H9 (cell line): ENCODE results near the gene SYT11. TPM values are rescaled to one million over a fixed set of nuclear protein-coding genes. Genes with fewer than 3 reads are reported as not detected.

Source experiments
- DNase-seq: peaks from one replicate; pipeline ENCODE4 v3.0.0-alpha.2; 2017
- H2AFZ ChIP-seq: one replicate; pipeline ENCODE4 v1.6.1; 2013; ENCODE audit warnings: mild to moderate bottlenecking, low read length, control low read depth, moderate library complexity
- H2AK5ac ChIP-seq: 2 replicates; pipeline ENCODE4 v1.6.1; 2013; ENCODE audit warnings: low read length, control low read depth, mixed read lengths; ENCODE audit not compliant: insufficient read length
- H2BK120ac ChIP-seq: one replicate; pipeline ENCODE4 v1.6.1; 2013; ENCODE audit warnings: low read depth, mild to moderate bottlenecking, low read length, control low read depth, inconsistent platforms; ENCODE audit not compliant: poor library complexity, severe bottlenecking
- H2BK12ac ChIP-seq: 2 replicates; pipeline ENCODE4 v1.6.1; 2013; ENCODE audit warnings: low read length, control low read depth, mixed read lengths, low read depth; ENCODE audit not compliant: insufficient read length
- H2BK15ac ChIP-seq: 2 replicates; pipeline ENCODE4 v1.6.1; 2013; ENCODE audit warnings: low read depth, low read length, control low read depth
- H2BK20ac ChIP-seq: one replicate; pipeline ENCODE4 v1.6.1; 2013; ENCODE audit warnings: low read depth, mild to moderate bottlenecking, low read length, control low read depth, inconsistent platforms; ENCODE audit not compliant: poor library complexity, severe bottlenecking
- H2BK5ac ChIP-seq: 2 replicates; pipeline ENCODE4 v1.6.1; 2013; ENCODE audit warnings: low read length, control low read depth, mixed read lengths; ENCODE audit not compliant: insufficient read length
- H3K14ac ChIP-seq: 2 replicates; pipeline ENCODE4 v1.6.1; 2013; ENCODE audit warnings: low read length, control low read depth; ENCODE audit not compliant: insufficient read depth
- H3K18ac ChIP-seq: 2 replicates; pipeline ENCODE4 v1.6.1; 2013; ENCODE audit warnings: low read depth, mild to moderate bottlenecking, mixed read lengths, low read length, control low read depth; ENCODE audit not compliant: insufficient read length
- H3K23ac ChIP-seq: 2 replicates; pipeline ENCODE4 v1.6.1; 2013; ENCODE audit warnings: low read length, control low read depth, mixed read lengths, low read depth; ENCODE audit not compliant: insufficient read length
- H3K23me2 ChIP-seq: 2 replicates; pipeline ENCODE4 v1.6.1; 2013; ENCODE audit warnings: low read depth, mild to moderate bottlenecking, mixed read lengths, low read length, control low read depth; ENCODE audit not compliant: insufficient read length, poor library complexity, severe bottlenecking
- H3K27ac ChIP-seq: 2 replicates; pipeline ENCODE4 v1.5.1; 2013; ENCODE audit warnings: low read length, control low read depth, mixed read lengths, low read depth; ENCODE audit not compliant: insufficient read length
- H3K27me3 ChIP-seq: 2 replicates; pipeline ENCODE4 v1.6.1; 2013; ENCODE audit warnings: low read length, control low read depth, inconsistent platforms; ENCODE audit not compliant: insufficient read depth
- H3K4ac ChIP-seq: 2 replicates; pipeline ENCODE4 v1.6.1; 2013; ENCODE audit warnings: low read depth, mild to moderate bottlenecking, control low read depth, inconsistent platforms, low read length, moderate library complexity
- H3K4me1 ChIP-seq: 2 replicates; pipeline ENCODE4 v1.6.1; 2013; ENCODE audit warnings: low read length, control low read depth, inconsistent platforms; ENCODE audit not compliant: insufficient read depth
- H3K4me2 ChIP-seq: 2 replicates; pipeline ENCODE4 v1.6.1; 2013; ENCODE audit warnings: low read length, control low read depth, mixed read lengths; ENCODE audit not compliant: insufficient read length, insufficient read depth
- H3K56ac ChIP-seq: 2 replicates; pipeline ENCODE4 v1.6.1; 2013; ENCODE audit warnings: low read depth, mild to moderate bottlenecking, mixed read lengths, low read length, control low read depth; ENCODE audit not compliant: insufficient read length
- H3K79me1 ChIP-seq: 2 replicates; pipeline ENCODE4 v1.6.1; 2013; ENCODE audit warnings: low read depth, mild to moderate bottlenecking, moderate library complexity, low read length, control low read depth, inconsistent platforms; ENCODE audit not compliant: insufficient read depth, poor library complexity, severe bottlenecking
- H3K79me2 ChIP-seq: 2 replicates; pipeline ENCODE4 v1.6.1; 2013; ENCODE audit warnings: low read length, control low read depth, inconsistent platforms; ENCODE audit not compliant: insufficient read depth
- H3K9ac ChIP-seq: 2 replicates; pipeline ENCODE4 v1.6.1; 2013; ENCODE audit warnings: low read length, control low read depth, mixed read lengths; ENCODE audit not compliant: insufficient read length; ENCODE audit errors: extremely low read depth
- H3K9me3 ChIP-seq: one replicate; pipeline ENCODE4 v1.6.1; 2013; ENCODE audit warnings: low read depth, low read length, inconsistent platforms; ENCODE audit not compliant: control insufficient read depth
- H3T11ph ChIP-seq: one replicate; pipeline ENCODE4 v1.6.1; 2013; ENCODE audit warnings: mild to moderate bottlenecking, low read length, control low read depth, inconsistent platforms
- H4K20me1 ChIP-seq: one replicate; pipeline ENCODE4 v1.6.1; 2013; ENCODE audit not compliant: control insufficient read depth, insufficient read length, insufficient read depth
- H4K5ac ChIP-seq: 2 replicates; pipeline ENCODE4 v1.6.1; 2013; ENCODE audit warnings: low read depth, mild to moderate bottlenecking, mixed read lengths, low read length, control low read depth; ENCODE audit not compliant: insufficient read length
- H4K8ac ChIP-seq: replicated peaks from 2 replicates; pipeline ENCODE4 v1.6.1; 2013; ENCODE audit warnings: low read length, control low read depth, mixed read lengths, low read depth; ENCODE audit not compliant: insufficient read length
- H4K91ac ChIP-seq: 2 replicates; pipeline ENCODE4 v1.6.1; 2013; ENCODE audit warnings: low read depth, mild to moderate bottlenecking, moderate library complexity, mixed read lengths, low read length, control low read depth; ENCODE audit not compliant: insufficient read length
- H3K27ac Mint-ChIP-seq, 3 experiments: 2 replicates in 2 of 3; 3 replicates in 1 of 3; pipeline ENCODE4 v1.8.0; 2020 to 2021; ENCODE audit warnings: mixed read lengths in 3 of 3, mild to moderate bottlenecking in 1 of 3, moderate library complexity in 1 of 3
- H3K27me3 Mint-ChIP-seq: 2 replicates; pipeline ENCODE4 v1.8.0; 2021; ENCODE audit warnings: low read depth, mild to moderate bottlenecking, moderate library complexity, mixed read lengths
- H3K36me3 Mint-ChIP-seq, 3 experiments: 2 replicates in 2 of 3; 3 replicates in 1 of 3; pipeline ENCODE4 v1.8.0; 2020 to 2021; ENCODE audit warnings: low read depth in 3 of 3, mixed read lengths in 3 of 3; ENCODE audit not compliant: insufficient read depth in 1 of 3
- H3K4me1 Mint-ChIP-seq, 2 experiments: 2 replicates each; pipeline ENCODE4 v1.8.0; 2020; ENCODE audit warnings: mixed read lengths in 2 of 2
- H3K4me3 Mint-ChIP-seq, 2 experiments: 2 replicates in 1 of 2; 3 replicates in 1 of 2; pipeline ENCODE4 v1.8.0; 2020 to 2021; ENCODE audit warnings: mild to moderate bottlenecking in 2 of 2, mixed read lengths in 2 of 2, moderate library complexity in 1 of 2
- H3K9me3 Mint-ChIP-seq, 2 experiments: 2 replicates in 1 of 2; 3 replicates in 1 of 2; pipeline ENCODE4 v1.8.0; 2020; ENCODE audit warnings: mild to moderate bottlenecking in 2 of 2, mixed read lengths in 2 of 2, moderate library complexity in 1 of 2
- CTCF ChIP-seq: fragments of 200-600 bp; sonication (generic); conservative IDR thresholded peaks from 3 replicates; pipeline ENCODE4 v1.8.0; 2021; ENCODE audit warnings: antibody characterized with exemption, mild to moderate bottlenecking
- WGBS: extraction: QIAGEN DNeasy Blood & Tissue Kit; methylation state at CpG from one replicate; pipeline ENCODE4 v1.1.7; 2013; ENCODE audit warnings: missing lambda C conversion rate, low lambda C conversion rate, mixed read lengths; ENCODE audit not compliant: insufficient read length; ENCODE audit errors: extremely low coverage; 5-methylcytosine and 5-hydroxymethylcytosine counted together
- total RNA-seq: library from RNA; stranded (reverse); gene quantifications from 2 replicates; pipeline ENCODE4 v1.2.1, GENCODE V29; 2021

SYT11 gene
- total RNA-seq, 1 experiment from 2014 or later: 0.28 TPM

GRCh38 chr1:155913969-155914757, 54.8 kb downstream of the SYT11 start:
- Histone ChIP-seq H3K14ac (no peak overlapping the region), H4K5ac (no peak overlapping the region), H2BK120ac (no peak overlapping the region), H2BK20ac (no peak overlapping the region), H4K20me1 (no peaks in the 10 kb centered on the region), H3K9ac (no peak overlapping the region), H3K4ac (no peak overlapping the region), H4K8ac (no peak overlapping the region), H2AK5ac (no peak overlapping the region), H3K4me1 (no peaks in the 10 kb centered on the region), H2AFZ (no peak overlapping the region), H3K79me2 (no peaks in the 10 kb centered on the region), H2BK12ac (no peak overlapping the region), H3K23me2 (peaks cover 6% of the 10 kb centered on the region), H3K23ac (no peak overlapping the region), H3K56ac (no peak overlapping the region), H4K91ac (no peak overlapping the region), H3K27ac (no peak overlapping the region), H3T11ph (no peak overlapping the region), H3K27me3 (no peaks in the 10 kb centered on the region; the same call in 1 of the 2 replicates), H3K18ac (no peak overlapping the region), H2BK15ac (no peak overlapping the region), H3K79me1 (no peaks in the 10 kb centered on the region), H3K9me3 (no peaks in the 10 kb centered on the region), H3K4me2 (no peak overlapping the region), H2BK5ac (no peak overlapping the region)
- H3K27me3 Mint-ChIP-seq: no peaks in the 10 kb centered on the region
- no peak for DNase-seq
- no CpG with 5 or more reads among the region's 6 CpGs for WGBS
- no peak overlapping the region for H3K4me3 Mint-ChIP-seq
- peak overlapping the region in 1 of 3 experiments; percentile 57; a peak in 2 of 7 replicates for H3K27ac Mint-ChIP-seq
- TF ChIP-seq CTCF: no peak
- no peaks in the 10 kb centered on the region for H3K9me3 Mint-ChIP-seq
- peaks cover 17% of the 10 kb centered on the region in 2 experiments for H3K4me1 Mint-ChIP-seq
- H3K36me3 Mint-ChIP-seq: peaks cover 34 to 79% (median 75%) of the 10 kb centered on the region in 3 experiments; a peak in 6 of 7 replicates
